HCT116 (cell line): ENCODE data around the gene IPCEF1. TPM values are rescaled to one million over a fixed set of nuclear protein-coding genes. Genes with fewer than 3 reads are reported as not detected.

Source experiments
- ATAC-seq: fragments of 200-7000 bp; cut with Tn5 transposase; 2 replicates; pipeline ENCODE4 v1.9.1; 2020; ENCODE audit warnings: mild to moderate bottlenecking, moderate library complexity
- BruUV-seq: library from RNA; stranded (reverse); fragments of 400-500 nt; replicated peaks from 2 replicates; lab custom pipeline; 2021; lab: Mats Ljungman, UMichigan
- CTCF ChIA-PET: fragments of 300-600 bp; sonication (Branson Sonifier 250); formaldehyde crosslinking; loops from one replicate; lab custom pipeline; 2021; ENCODE audit warnings: antibody characterized with exemption; lab: Charles Lee
- POLR2A ChIA-PET: fragments of 300-600, 350-600 bp; sonication (Branson Sonifier 250); formaldehyde crosslinking; loops from one replicate; lab custom pipeline; 2021; ENCODE audit warnings: antibody characterized with exemption; lab: Charles Lee
- RAD21 ChIA-PET, 2 experiments: fragments of 300-600 bp; sonication (Branson Sonifier 250); formaldehyde crosslinking; loops; one replicate each; lab custom pipeline; 2023; ENCODE audit warnings: low total read pairs in 2 of 2; ENCODE audit not compliant: uncharacterized antibody in 2 of 2, unreplicated experiment in 2 of 2, low non-redundant PET in 1 of 2; lab: Charles Lee
- DNase-seq: peaks from one replicate; pipeline ENCODE4 v3.0.0-alpha.2; 2010; ENCODE audit warnings: low read depth, low spot score
- H2AFZ ChIP-seq: fragments of 200-600 bp; shearing (Covaris generic), sonication (generic); 2 replicates; pipeline ENCODE4 v1.6.1; 2017; ENCODE audit warnings: low read depth, mixed run types, mixed read lengths, antibody characterized with exemption, low read length; ENCODE audit not compliant: poor library complexity, severe bottlenecking
- H3K27ac ChIP-seq: 2 replicates; pipeline ENCODE4 v1.5.1; 2012; ENCODE audit warnings: low read depth, low read length
- H3K27me3 ChIP-seq: fragments of 200-600 bp; sonication (generic); 2 replicates; pipeline ENCODE4 v1.6.1; 2016; ENCODE audit warnings: mixed run types, low read length, mixed read lengths; ENCODE audit not compliant: insufficient read depth
- H3K36me3 ChIP-seq, 2 experiments: fragments of 200-500 bp in 1 of 2; fragments of 200-600 bp in 1 of 2; sonication (Bioruptor generic) in 1 of 2; sonication (generic) in 1 of 2; 2 replicates each; pipeline versions ENCODE4 v1.5.1 to v1.6.1; 2014 to 2016; ENCODE audit warnings: low read length in 2 of 2, inconsistent platforms in 1 of 2, mixed read lengths in 1 of 2, mixed run types in 1 of 2; ENCODE audit not compliant: insufficient read depth in 2 of 2, control insufficient read depth in 1 of 2
- H3K4me1 ChIP-seq, 2 experiments: fragments of 200-600 bp in 1 of 2; sonication (generic) in 1 of 2; 2 replicates each; pipeline versions ENCODE4 v1.5.1 to v1.6.1; 2012 to 2017; ENCODE audit warnings: low read length in 2 of 2, inconsistent platforms in 1 of 2, mild to moderate bottlenecking in 1 of 2, mixed read lengths in 1 of 2, mixed run types in 1 of 2, moderate library complexity in 1 of 2; ENCODE audit not compliant: insufficient read depth in 2 of 2, control insufficient read depth in 1 of 2
- H3K4me2 ChIP-seq: fragments of 200-600 bp; sonication (generic); 2 replicates; pipeline ENCODE4 v1.6.1; 2017; ENCODE audit warnings: mixed run types, low read length, mixed read lengths
- H3K4me3 ChIP-seq, 2 experiments: fragments of 200-600 bp in 1 of 2; sonication (generic) in 1 of 2; replicated peaks in 1 of 2; 2 replicates each; pipeline ENCODE4 v1.5.1; 2011 to 2016; ENCODE audit warnings: low read length in 2 of 2, control low read depth in 1 of 2, low read depth in 1 of 2, mild to moderate bottlenecking in 1 of 2, mixed read lengths in 1 of 2, mixed run types in 1 of 2
- H3K79me2 ChIP-seq: fragments of 200-600 bp; sonication (generic); 2 replicates; pipeline ENCODE4 v1.6.1; 2017; ENCODE audit warnings: mild to moderate bottlenecking, mixed run types, low read length, moderate library complexity, mixed read lengths; ENCODE audit not compliant: insufficient read depth
- H3K9ac ChIP-seq: fragments of 200-600 bp; sonication (generic); 2 replicates; pipeline ENCODE4 v1.6.1; 2016; ENCODE audit warnings: low read length, mixed read lengths
- H3K9me2 ChIP-seq: fragments of 200-600 bp; sonication (generic), shearing (Covaris generic); 2 replicates; pipeline ENCODE4 v1.6.1; 2017; ENCODE audit warnings: mixed run types, mild to moderate bottlenecking, moderate library complexity; ENCODE audit not compliant: insufficient read depth
- H3K9me3 ChIP-seq, 2 experiments: fragments of 200-500 bp in 1 of 2; fragments of 200-600 bp in 1 of 2; sonication (Bioruptor generic) in 1 of 2; sonication (generic) in 1 of 2; 2 replicates each; pipeline ENCODE4 v1.6.1; 2014 to 2017; ENCODE audit warnings: low read length in 2 of 2, mixed read lengths in 2 of 2, inconsistent platforms in 1 of 2, low read depth in 1 of 2, mild to moderate bottlenecking in 1 of 2, mixed run types in 1 of 2, moderate library complexity in 1 of 2; ENCODE audit not compliant: control insufficient read depth in 1 of 2, insufficient read depth in 1 of 2
- H4K20me1 ChIP-seq: fragments of 200-600 bp; sonication (generic), shearing (Covaris generic); 2 replicates; pipeline ENCODE4 v1.6.1; 2017; ENCODE audit warnings: mixed run types, mild to moderate bottlenecking, moderate library complexity; ENCODE audit not compliant: insufficient read depth
- CBX3 ChIP-seq: IDR thresholded peaks from 2 replicates; pipeline ENCODE4 v1.6.1; 2012; ENCODE audit warnings: low read depth
- CEBPB ChIP-seq: IDR thresholded peaks from 2 replicates; pipeline ENCODE4 v1.6.1; 2012; ENCODE audit warnings: low read depth
- EGR1 ChIP-seq: IDR thresholded peaks from 2 replicates; pipeline ENCODE4 v1.6.1; 2012; ENCODE audit warnings: low read depth
- ELF1 ChIP-seq: IDR thresholded peaks from 2 replicates; pipeline ENCODE4 v1.6.1; 2012; ENCODE audit warnings: low read depth, borderline replicate concordance
- EZH2 ChIP-seq: fragments of 200-600 bp; sonication (generic); IDR thresholded peaks from 2 replicates; pipeline ENCODE4 v1.6.1; 2017; ENCODE audit warnings: antibody characterized with exemption, mixed run types
- EZH2phosphoT487 ChIP-seq: fragments of 200-600 bp; IDR thresholded peaks from 2 replicates; pipeline ENCODE4 v1.6.1; 2018; ENCODE audit warnings: antibody characterized with exemption, borderline replicate concordance
- FOSL1 ChIP-seq: IDR thresholded peaks from 2 replicates; pipeline ENCODE4 v1.6.1; 2012; ENCODE audit warnings: low read depth
- POLR2AphosphoS5 ChIP-seq: IDR thresholded peaks from 2 replicates; pipeline ENCODE4 v1.6.1; 2011; ENCODE audit warnings: mild to moderate bottlenecking, low read depth, low read length, moderate library complexity
- SIN3A ChIP-seq: IDR thresholded peaks from 2 replicates; pipeline ENCODE4 v1.6.1; 2012; ENCODE audit warnings: low read depth
- SP1 ChIP-seq: IDR thresholded peaks from 2 replicates; pipeline ENCODE4 v1.6.1; 2012; ENCODE audit warnings: low read depth
- SRF ChIP-seq: IDR thresholded peaks from 2 replicates; pipeline ENCODE4 v1.6.1; 2012; ENCODE audit warnings: low read depth
- TCF7L2 ChIP-seq: IDR thresholded peaks from 2 replicates; pipeline ENCODE4 v1.7.0; 2011; ENCODE audit warnings: borderline replicate concordance, inconsistent platforms; ENCODE audit not compliant: insufficient read depth, insufficient read length; ENCODE audit errors: extremely low read depth
- YY1 ChIP-seq: IDR thresholded peaks from 2 replicates; pipeline ENCODE4 v1.6.1; 2011; ENCODE audit warnings: low read length, low read depth, moderate library complexity, mild to moderate bottlenecking; ENCODE audit not compliant: insufficient replicate concordance; ENCODE audit errors: extremely low read depth
- ZFX ChIP-seq: fragments of 450-650 bp; IDR thresholded peaks from 2 replicates; pipeline ENCODE4 v1.6.1; 2017
- ZNF274 ChIP-seq: fragments of 200-500 bp; sonication (Bioruptor generic); IDR thresholded peaks from 2 replicates; pipeline ENCODE4 v1.6.1; 2014; ENCODE audit warnings: mild to moderate bottlenecking, low read depth, low read length, inconsistent platforms
- intact Hi-C: fragments of 100-400 bp; cut with micrococcal nuclease; formaldehyde crosslinking; loops from 2 replicates; pipeline ENCODE4 v1.10.0; 2022
- total RNA-seq: library from RNA; stranded (reverse); gene quantifications from one replicate; pipeline ENCODE4 v1.2.1, GENCODE V29; 2021; ENCODE audit not compliant: unreplicated experiment
- TF ChIP-seq, protein P1 (sequence below): IDR thresholded peaks from 2 replicates; pipeline ENCODE4 v1.6.1; 2012; ENCODE audit warnings: low read depth
- TF ChIP-seq, protein P2 (sequence below), 3 experiments: fragments of 200-600 bp in 1 of 3; sonication (generic) in 1 of 3; IDR thresholded peaks in 2 of 3; conservative IDR thresholded peaks in 1 of 3; 2 replicates each; pipeline ENCODE4 v1.5.1; 2012 to 2017; ENCODE audit warnings: low read depth in 2 of 3, low read length in 2 of 3, antibody characterized with exemption in 1 of 3, borderline replicate concordance in 1 of 3, control low read depth in 1 of 3, mild to moderate bottlenecking in 1 of 3, mixed read lengths in 1 of 3, mixed run types in 1 of 3, moderate library complexity in 1 of 3; ENCODE audit not compliant: insufficient read depth in 1 of 3
- TF ChIP-seq, protein P3 (sequence below): IDR thresholded peaks from 2 replicates; pipeline ENCODE4 v1.6.1; 2012
- TF ChIP-seq, protein P4 (sequence below): IDR thresholded peaks from 2 replicates; pipeline ENCODE4 v1.6.1; 2012

IPCEF1 gene
- total RNA-seq, 1 experiment from 2014 or later: 0.32 TPM

DNA sequence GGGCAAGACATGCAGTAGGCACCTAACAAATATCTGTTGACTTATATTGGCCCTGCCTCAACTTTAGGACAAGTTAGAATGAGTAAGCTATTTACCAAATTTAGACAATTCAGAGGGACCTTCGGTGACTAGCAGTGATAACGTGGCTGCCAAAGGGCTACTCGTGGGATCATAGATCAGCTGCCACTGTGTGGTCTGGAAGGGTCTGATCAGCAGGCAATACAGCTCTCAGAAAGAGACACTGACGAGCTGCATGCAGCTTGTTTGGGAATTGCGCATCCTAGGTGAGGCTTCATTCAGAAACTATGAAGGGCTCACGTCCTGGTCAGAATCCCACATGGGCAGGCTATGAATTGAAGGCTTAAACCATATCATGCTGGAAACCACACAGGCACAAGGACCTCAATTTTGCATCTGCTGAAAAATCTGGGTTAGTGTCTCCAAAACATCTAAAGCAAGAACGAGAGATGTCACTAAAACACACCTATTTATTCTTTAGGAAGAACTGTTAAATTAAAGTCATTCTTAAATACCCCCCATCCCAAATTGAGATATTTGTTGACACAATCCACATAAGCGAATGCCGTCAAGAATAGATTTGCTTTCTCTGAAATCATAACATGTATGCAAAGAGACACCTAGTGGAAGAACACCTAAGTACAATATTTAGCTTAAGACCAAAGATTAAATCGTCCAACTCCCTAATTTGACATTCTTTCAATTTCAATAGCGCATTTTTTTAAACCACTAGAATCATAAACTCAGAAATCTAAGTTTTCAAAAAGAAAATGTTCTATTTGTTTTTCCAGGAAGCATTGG lies 79.6 kb downstream of the IPCEF1 start:
- RAD21 ChIA-PET: interaction anchor here (0.6 to 1.4 kb wide), 3 partner anchors 14 to 123 kb away, joined by 3 to 4 read pairs (median 4); no protein-coding TSS in a partner anchor
- peak overlapping the region; percentile 36 for H3K4me2 ChIP-seq
- ATAC-seq: peak; percentile 81
- TF ChIP-seq SRF: no peak
- TF ChIP-seq, protein P1, sequence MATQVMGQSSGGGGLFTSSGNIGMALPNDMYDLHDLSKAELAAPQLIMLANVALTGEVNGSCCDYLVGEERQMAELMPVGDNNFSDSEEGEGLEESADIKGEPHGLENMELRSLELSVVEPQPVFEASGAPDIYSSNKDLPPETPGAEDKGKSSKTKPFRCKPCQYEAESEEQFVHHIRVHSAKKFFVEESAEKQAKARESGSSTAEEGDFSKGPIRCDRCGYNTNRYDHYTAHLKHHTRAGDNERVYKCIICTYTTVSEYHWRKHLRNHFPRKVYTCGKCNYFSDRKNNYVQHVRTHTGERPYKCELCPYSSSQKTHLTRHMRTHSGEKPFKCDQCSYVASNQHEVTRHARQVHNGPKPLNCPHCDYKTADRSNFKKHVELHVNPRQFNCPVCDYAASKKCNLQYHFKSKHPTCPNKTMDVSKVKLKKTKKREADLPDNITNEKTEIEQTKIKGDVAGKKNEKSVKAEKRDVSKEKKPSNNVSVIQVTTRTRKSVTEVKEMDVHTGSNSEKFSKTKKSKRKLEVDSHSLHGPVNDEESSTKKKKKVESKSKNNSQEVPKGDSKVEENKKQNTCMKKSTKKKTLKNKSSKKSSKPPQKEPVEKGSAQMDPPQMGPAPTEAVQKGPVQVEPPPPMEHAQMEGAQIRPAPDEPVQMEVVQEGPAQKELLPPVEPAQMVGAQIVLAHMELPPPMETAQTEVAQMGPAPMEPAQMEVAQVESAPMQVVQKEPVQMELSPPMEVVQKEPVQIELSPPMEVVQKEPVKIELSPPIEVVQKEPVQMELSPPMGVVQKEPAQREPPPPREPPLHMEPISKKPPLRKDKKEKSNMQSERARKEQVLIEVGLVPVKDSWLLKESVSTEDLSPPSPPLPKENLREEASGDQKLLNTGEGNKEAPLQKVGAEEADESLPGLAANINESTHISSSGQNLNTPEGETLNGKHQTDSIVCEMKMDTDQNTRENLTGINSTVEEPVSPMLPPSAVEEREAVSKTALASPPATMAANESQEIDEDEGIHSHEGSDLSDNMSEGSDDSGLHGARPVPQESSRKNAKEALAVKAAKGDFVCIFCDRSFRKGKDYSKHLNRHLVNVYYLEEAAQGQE: no peak
- TF ChIP-seq EZH2: no peak
- TF ChIP-seq POLR2AphosphoS5: no peak
- TF ChIP-seq ZNF274: no peak
- no peak for TF ChIP-seq CEBPB
- TF ChIP-seq, protein P2, sequence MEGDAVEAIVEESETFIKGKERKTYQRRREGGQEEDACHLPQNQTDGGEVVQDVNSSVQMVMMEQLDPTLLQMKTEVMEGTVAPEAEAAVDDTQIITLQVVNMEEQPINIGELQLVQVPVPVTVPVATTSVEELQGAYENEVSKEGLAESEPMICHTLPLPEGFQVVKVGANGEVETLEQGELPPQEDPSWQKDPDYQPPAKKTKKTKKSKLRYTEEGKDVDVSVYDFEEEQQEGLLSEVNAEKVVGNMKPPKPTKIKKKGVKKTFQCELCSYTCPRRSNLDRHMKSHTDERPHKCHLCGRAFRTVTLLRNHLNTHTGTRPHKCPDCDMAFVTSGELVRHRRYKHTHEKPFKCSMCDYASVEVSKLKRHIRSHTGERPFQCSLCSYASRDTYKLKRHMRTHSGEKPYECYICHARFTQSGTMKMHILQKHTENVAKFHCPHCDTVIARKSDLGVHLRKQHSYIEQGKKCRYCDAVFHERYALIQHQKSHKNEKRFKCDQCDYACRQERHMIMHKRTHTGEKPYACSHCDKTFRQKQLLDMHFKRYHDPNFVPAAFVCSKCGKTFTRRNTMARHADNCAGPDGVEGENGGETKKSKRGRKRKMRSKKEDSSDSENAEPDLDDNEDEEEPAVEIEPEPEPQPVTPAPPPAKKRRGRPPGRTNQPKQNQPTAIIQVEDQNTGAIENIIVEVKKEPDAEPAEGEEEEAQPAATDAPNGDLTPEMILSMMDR (IDR thresholded peaks at IDR 0.05 in 2 of 3, conservative IDR thresholded peaks at IDR 0.05 in 1 of 3; ENCODE audit: borderline replicate concordance in 1 of 3, insufficient read depth in 1 of 3, low read depth in 2 of 3, low read length in 2 of 3): peak; percentile 46 to 66 (median 65); a peak in 4 of 6 replicates
- TF ChIP-seq ELF1: no peak
- TF ChIP-seq SP1: no peak
- no peak for TF ChIP-seq EZH2phosphoT487
- TF ChIP-seq, protein P3, sequence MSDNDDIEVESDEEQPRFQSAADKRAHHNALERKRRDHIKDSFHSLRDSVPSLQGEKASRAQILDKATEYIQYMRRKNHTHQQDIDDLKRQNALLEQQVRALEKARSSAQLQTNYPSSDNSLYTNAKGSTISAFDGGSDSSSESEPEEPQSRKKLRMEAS: no peak
- no peak for TF ChIP-seq ZFX
- TF ChIP-seq CBX3: no peak
- no peak for TF ChIP-seq SIN3A
- TF ChIP-seq, protein P4, sequence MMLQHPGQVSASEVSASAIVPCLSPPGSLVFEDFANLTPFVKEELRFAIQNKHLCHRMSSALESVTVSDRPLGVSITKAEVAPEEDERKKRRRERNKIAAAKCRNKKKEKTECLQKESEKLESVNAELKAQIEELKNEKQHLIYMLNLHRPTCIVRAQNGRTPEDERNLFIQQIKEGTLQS: no peak
- TF ChIP-seq EGR1: no peak
- TF ChIP-seq FOSL1: peak; percentile 5; the same call in 1 of the 2 replicates
- no peak for TF ChIP-seq TCF7L2
- no peak for TF ChIP-seq YY1

More for the DNA sequence above, 79.6 kb downstream of the IPCEF1 start:
- Histone ChIP-seq H3K79me2 (no peaks in the 10 kb centered on the region), H3K9me2 (no peaks in the 10 kb centered on the region), H3K9me3 (no peaks in the 10 kb centered on the region), H3K9ac (no peak overlapping the region), H3K4me3 (peak overlapping the region in 1 of 2 experiments; percentile 7; a peak in 1 of 4 replicates), H4K20me1 (no peaks in the 10 kb centered on the region), H3K4me1 (no peaks in the 10 kb centered on the region; a peak in 1 of 4 replicates), H3K27me3 (no peaks in the 10 kb centered on the region), H3K36me3 (no peaks in the 10 kb centered on the region), H3K27ac (no peak overlapping the region), H2AFZ (peak overlapping the region; percentile 12)
- ChIA-PET CTCF (interaction anchor here (0.6 to 2.0 kb wide), 12 partner anchors 10 to 1047 kb away, joined by 3 to 22 read pairs (median 4); no protein-coding TSS in a partner anchor), POLR2A (no interaction called here)
- intact Hi-C loops: loop anchor here (1.0 kb wide), 1 partner anchor 121 kb away; no protein-coding TSS in a partner anchor
- DNase-seq: peak; percentile 33
- no TSS peak for BruUV-seq
